NCI-H1092 treated with DMSO at 0.1 percent for 48 hours (cell line): ENCODE measurements around the gene SLC5A4.
"Not testable (repeated sequence)": the region's sequence is repeated elsewhere in the genome, so short reads cannot be mapped to it uniquely, and the experiment has no call there.

Experiments used
- DNase-seq: peaks from one replicate; lab custom pipeline; 2025; lab: John Stamatoyannopoulos, UW

The SLC5A4 gene

GRCh38 chr22:32199961-32200360, 55.2 kb downstream of the SLC5A4 start:
- DNase-seq, result no peak

GRCh38 chr22:32199341-32199740, 55.8 kb downstream of the SLC5A4 start:
- no peak for DNase-seq

GRCh38 chr22:32197553-32198226, 57.5 kb downstream of the SLC5A4 start:
- DNase-seq, result not testable (repeated sequence)

DNA sequence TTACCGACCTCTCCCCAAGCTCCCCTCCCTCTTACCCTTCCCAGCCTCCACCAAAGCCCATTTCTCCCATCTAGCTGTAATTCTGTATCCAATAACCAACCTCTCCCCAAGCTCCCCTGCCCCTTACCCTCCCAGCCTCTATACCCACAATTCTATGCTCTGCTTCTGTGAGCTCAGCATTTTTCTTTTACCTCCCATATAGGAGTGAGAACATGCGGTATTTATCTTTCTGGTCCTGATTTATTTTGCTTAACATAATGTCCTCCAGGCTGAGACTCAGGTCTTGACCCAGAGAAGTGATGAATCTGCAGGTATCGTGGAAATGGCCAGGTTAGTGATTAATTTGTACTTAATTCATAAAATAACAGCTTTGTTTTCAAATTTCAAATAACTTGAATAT, 59.2 kb downstream of the SLC5A4 start:
- DNase-seq, result not testable (repeated sequence)

- not testable (repeated sequence) for DNase-seq
Observed at GRCh38 chr22:32193346-32193745, 61.8 kb downstream of the SLC5A4 start.

DNA sequence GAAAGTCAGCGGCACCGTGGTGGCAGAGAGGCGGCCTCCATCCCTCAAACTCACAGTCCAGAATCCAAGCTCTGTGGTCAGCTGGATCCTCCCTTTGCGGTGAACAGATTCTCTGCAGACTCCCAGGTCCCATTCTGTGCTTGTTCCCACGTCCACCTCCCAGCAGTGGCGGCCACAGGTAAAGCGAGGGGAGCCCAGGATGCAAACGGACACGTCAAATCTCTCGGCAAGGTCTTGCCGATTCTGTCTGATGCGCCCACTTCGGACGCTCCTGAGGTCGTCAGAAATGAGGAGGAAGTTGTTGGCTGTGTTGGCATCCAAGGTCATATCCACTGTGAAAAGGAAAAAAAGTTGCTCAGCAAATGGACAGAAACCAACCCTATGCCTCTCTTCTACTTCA, 64.1 kb downstream of the SLC5A4 start:
- not testable (repeated sequence) for DNase-seq

DNA sequence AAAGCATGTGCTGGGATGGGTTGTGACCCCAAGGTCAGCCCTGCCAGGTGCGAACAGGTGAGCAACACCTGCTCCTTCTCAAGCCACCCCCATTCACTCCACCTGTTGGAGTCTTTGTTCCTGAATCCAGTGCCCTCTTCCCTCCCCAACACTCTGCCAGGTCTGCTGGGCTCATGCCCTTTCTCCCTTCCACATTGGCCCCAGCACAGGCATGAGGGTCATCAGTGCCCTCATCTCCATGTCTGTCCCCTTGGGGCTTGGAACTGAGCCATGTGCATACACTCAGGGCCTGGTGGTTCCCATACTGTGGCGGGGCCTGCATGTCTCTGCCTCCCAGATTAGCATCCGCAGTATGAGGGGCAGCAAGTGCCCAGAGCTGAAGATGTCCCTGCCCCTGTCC, 69.3 kb downstream of the SLC5A4 start:
- no peak for DNase-seq

DNA sequence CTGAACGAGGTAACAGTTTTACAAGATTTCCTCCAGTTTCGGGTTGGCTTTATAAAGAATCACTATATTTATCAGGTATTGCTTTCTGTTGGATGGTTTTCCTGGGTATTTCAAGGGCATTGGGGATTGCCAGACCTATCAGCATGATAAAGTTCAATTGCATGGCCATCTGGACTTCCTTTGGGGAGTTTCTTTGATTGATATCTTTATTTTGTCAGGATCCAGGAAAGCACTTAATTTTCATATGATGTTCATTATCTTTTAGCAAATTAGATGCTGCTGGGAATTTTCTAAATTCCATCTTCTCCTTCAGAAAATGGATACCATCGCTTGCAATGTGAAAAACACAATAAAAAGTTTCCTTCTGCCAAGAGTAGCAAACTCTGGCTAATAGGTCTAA, 71.5 kb downstream of the SLC5A4 start:
- DNase-seq, result no peak

DNA sequence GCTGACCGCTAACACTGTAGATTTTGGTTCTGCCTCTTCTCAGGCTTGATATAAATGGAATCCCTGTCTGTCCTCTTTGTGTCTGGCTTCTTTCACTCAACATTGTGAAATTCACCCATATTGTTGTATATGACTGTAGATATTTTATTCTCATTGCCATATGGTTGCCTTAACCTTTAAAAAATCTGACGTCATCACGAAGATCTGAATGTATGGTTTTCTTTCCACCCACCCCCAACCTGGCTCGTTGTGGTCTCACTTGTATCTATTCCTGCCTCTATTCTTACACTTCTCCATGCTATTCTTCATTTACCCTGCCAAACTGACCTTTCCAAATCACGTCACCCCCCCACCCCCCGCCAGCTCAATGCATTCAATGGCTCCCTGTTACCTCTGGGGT, 74.1 kb downstream of the SLC5A4 start:
- no peak for DNase-seq

GRCh38 chr22:32177221-32177765, 77.9 kb downstream of the SLC5A4 start:
- DNase-seq, result no peak

GRCh38 chr22:32175683-32176644, 79.2 kb downstream of the SLC5A4 start:
- DNase-seq, result peak; percentile 9

- no peak for DNase-seq
Observed at GRCh38 chr22:32175115-32175514, 80.0 kb downstream of the SLC5A4 start.
